PC-3 (cell line): ENCODE measurements around the gene TRIM42. TPM values are rescaled to one million over a fixed set of nuclear protein-coding genes. Genes with fewer than 3 reads are reported as not detected.
A peak's percentile ranks its signal among the peaks of the same experiment; 100 is the strongest.

Experiments used
- ATAC-seq: fragments of 200-7000 bp; cut with Tn5 transposase; 2 replicates; pipeline ENCODE4 v1.9.1; 2020; ENCODE audit warnings: mild to moderate bottlenecking, moderate library complexity
- BruUV-seq: library from RNA; stranded (reverse); fragments of 400-500 nt; replicated peaks from 2 replicates; lab custom pipeline; 2021; lab: Mats Ljungman, UMichigan
- CTCF ChIA-PET: fragments of 300-600 bp; sonication (Branson Sonifier 250); formaldehyde crosslinking; loops from one replicate; lab custom pipeline; 2022; ENCODE audit warnings: antibody characterized with exemption; lab: Charles Lee
- POLR2A ChIA-PET: fragments of 300-600 bp; sonication (Branson Sonifier 250); formaldehyde crosslinking; loops from one replicate; lab custom pipeline; 2022; ENCODE audit warnings: antibody characterized with exemption; ENCODE audit not compliant: unreplicated experiment; lab: Charles Lee
- DNase-seq: peaks from one replicate; pipeline ENCODE4 v3.0.0-alpha.2; 2015
- H2AFZ ChIP-seq: fragments of 300-600 bp; sonication (generic); 2 replicates; pipeline ENCODE4 v1.6.0; 2016; ENCODE audit warnings: antibody characterized with exemption, low read length
- H3F3A ChIP-seq: fragments of 300-600 bp; sonication (generic); one replicate; pipeline ENCODE4 v1.6.0; 2017; ENCODE audit warnings: antibody characterized with exemption, low read length, control low read depth, mild to moderate bottlenecking; ENCODE audit not compliant: unreplicated experiment
- H3K27ac ChIP-seq: fragments of 300-600 bp; sonication (generic); 2 replicates; pipeline ENCODE4 v1.5.1; 2016; ENCODE audit warnings: mild to moderate bottlenecking, low read length
- H3K27me3 ChIP-seq: fragments of 300-600 bp; sonication (generic); 2 replicates; pipeline ENCODE4 v1.6.1; 2016; ENCODE audit warnings: low read length, mixed read lengths
- H3K36me3 ChIP-seq: fragments of 300-600 bp; sonication (generic); 2 replicates; pipeline ENCODE4 v1.6.1; 2016; ENCODE audit warnings: low read depth, mixed run types, low read length, mixed read lengths
- H3K4me1 ChIP-seq: fragments of 300-600 bp; sonication (generic); 2 replicates; pipeline ENCODE4 v1.5.1; 2016; ENCODE audit warnings: low read length; ENCODE audit not compliant: insufficient read depth
- H3K4me2 ChIP-seq: fragments of 300-600 bp; sonication (generic); 2 replicates; pipeline ENCODE4 v1.6.0; 2016; ENCODE audit warnings: low read length
- H3K4me3 ChIP-seq: fragments of 300-600 bp; sonication (generic); 2 replicates; pipeline ENCODE4 v1.5.1; 2016; ENCODE audit warnings: mild to moderate bottlenecking, low read length, mixed read lengths
- H3K79me2 ChIP-seq: fragments of 300-600 bp; sonication (generic); 2 replicates; pipeline ENCODE4 v1.6.1; 2017; ENCODE audit warnings: low read length, mixed read lengths
- H3K9ac ChIP-seq: fragments of 300-600 bp; sonication (generic); 2 replicates; pipeline ENCODE4 v1.6.0; 2016; ENCODE audit warnings: mild to moderate bottlenecking, low read length
- H3K9me2 ChIP-seq: fragments of 300-600 bp; sonication (generic); replicated peaks from 2 replicates; pipeline ENCODE4 v1.6.1; 2016; ENCODE audit warnings: mixed run types, low read length, mixed read lengths
- H3K9me3 ChIP-seq: fragments of 300-600 bp; sonication (generic); 2 replicates; pipeline ENCODE4 v1.6.1; 2016; ENCODE audit warnings: low read length, mixed read lengths
- H4K20me1 ChIP-seq: fragments of 300-600 bp; sonication (generic); 2 replicates; pipeline ENCODE4 v1.6.1; 2016; ENCODE audit warnings: low read length, mixed read lengths
- EZH2 ChIP-seq: fragments of 300-600 bp; sonication (generic); IDR thresholded peaks from one replicate; pipeline ENCODE4 v1.6.1; 2017; ENCODE audit warnings: antibody characterized with exemption, mild to moderate bottlenecking, low read length; ENCODE audit not compliant: unreplicated experiment
- EZH2phosphoT487 ChIP-seq: fragments of 300-600 bp; sonication (generic); IDR thresholded peaks from 2 replicates; pipeline ENCODE4 v1.6.1; 2018; ENCODE audit warnings: mild to moderate bottlenecking, antibody characterized with exemption, low read length, borderline replicate concordance
- intact Hi-C: fragments of 100-400 bp; cut with micrococcal nuclease; formaldehyde crosslinking; loops from 2 replicates; pipeline ENCODE4 v1.9.0; 2023
- total RNA-seq: library from RNA; depleted of rRNA; stranded (reverse); fragments of >200 nt; gene quantifications from 2 replicates; pipeline ENCODE4 v1.2.3, GENCODE V29; 2014
- TF ChIP-seq, protein P1 (sequence below): fragments of 300-600 bp; sonication (generic); conservative IDR thresholded peaks from 2 replicates; pipeline ENCODE4 v1.5.1; 2017; ENCODE audit warnings: antibody characterized with exemption, low read depth, mild to moderate bottlenecking, low read length

The TRIM42 gene
- total RNA-seq, 1 experiment from 2014 or later: not detected

DNA sequence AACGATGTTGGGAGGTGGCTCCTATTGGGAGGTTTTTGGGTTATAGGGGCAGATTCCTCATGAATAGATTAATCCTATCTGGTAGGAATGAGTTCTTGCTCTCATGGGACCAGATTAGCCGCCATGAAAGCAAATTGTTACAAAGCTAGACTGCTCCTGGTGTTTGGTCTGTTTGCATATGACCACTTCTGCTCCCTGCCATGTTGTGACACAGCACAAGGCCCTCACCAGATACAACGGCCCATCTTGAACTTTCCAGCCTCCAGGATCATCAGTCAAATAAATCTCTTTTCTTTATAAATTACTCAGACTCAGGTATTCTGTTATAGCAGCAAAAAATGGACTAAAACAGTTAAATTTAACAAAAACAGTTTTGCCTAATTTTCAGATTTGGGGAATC is 34.4 kb downstream of the TRIM42 start:
- H3K9me2 ChIP-seq: no peaks in the 10 kb centered on the region
- DNase-seq (no peak), ATAC-seq (no peak)
- no peak overlapping the region for H2AFZ ChIP-seq
- no peaks in the 10 kb centered on the region for H4K20me1 ChIP-seq
- no peaks in the 10 kb centered on the region for H3K27me3 ChIP-seq
- ChIA-PET CTCF (no interaction called here), POLR2A (no interaction called here)
- H3K4me1 ChIP-seq: no peaks in the 10 kb centered on the region
- H3K27ac ChIP-seq: no peak overlapping the region
- no peaks in the 10 kb centered on the region for H3K9me3 ChIP-seq
- H3K36me3 ChIP-seq: no peaks in the 10 kb centered on the region
- no peak overlapping the region for H3K4me3 ChIP-seq
- intact Hi-C loops: no loop called here
- no peak overlapping the region for H3K4me2 ChIP-seq
- H3K9ac ChIP-seq: no peak overlapping the region
- H3F3A ChIP-seq: no peaks in the 10 kb centered on the region
- no TSS peak for BruUV-seq
- no peaks in the 10 kb centered on the region for H3K79me2 ChIP-seq
- TF ChIP-seq EZH2phosphoT487 (no peak), EZH2 (no peak)
- TF ChIP-seq, protein P1, sequence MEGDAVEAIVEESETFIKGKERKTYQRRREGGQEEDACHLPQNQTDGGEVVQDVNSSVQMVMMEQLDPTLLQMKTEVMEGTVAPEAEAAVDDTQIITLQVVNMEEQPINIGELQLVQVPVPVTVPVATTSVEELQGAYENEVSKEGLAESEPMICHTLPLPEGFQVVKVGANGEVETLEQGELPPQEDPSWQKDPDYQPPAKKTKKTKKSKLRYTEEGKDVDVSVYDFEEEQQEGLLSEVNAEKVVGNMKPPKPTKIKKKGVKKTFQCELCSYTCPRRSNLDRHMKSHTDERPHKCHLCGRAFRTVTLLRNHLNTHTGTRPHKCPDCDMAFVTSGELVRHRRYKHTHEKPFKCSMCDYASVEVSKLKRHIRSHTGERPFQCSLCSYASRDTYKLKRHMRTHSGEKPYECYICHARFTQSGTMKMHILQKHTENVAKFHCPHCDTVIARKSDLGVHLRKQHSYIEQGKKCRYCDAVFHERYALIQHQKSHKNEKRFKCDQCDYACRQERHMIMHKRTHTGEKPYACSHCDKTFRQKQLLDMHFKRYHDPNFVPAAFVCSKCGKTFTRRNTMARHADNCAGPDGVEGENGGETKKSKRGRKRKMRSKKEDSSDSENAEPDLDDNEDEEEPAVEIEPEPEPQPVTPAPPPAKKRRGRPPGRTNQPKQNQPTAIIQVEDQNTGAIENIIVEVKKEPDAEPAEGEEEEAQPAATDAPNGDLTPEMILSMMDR: no peak

DNA sequence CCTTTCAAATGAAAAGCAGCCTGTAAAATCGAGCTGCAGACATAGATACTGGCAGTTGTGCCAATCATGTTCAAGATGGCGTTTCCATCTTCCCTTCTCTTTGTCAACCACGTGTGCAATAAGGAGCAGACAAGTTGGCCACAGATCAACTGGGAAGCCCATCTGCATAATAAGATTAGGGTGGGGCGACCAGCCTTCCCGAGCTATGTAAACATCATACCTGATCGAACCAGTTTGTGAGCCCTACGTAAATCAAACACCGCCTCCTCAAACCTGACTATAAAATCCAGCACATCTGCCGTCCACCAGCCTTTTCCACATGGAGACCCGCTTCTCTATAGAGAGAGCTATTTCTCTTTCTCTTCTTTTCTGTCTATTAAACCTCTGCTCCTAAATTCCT is 37.2 kb downstream of the TRIM42 start:
- DNase-seq (peak; percentile 30), ATAC-seq (no peak)
- Histone ChIP-seq H3K27ac (no peak overlapping the region), H3K4me1 (no peaks in the 10 kb centered on the region), H3K36me3 (no peaks in the 10 kb centered on the region), H3K9me3 (no peaks in the 10 kb centered on the region), H3F3A (no peaks in the 10 kb centered on the region), H4K20me1 (no peaks in the 10 kb centered on the region), H3K79me2 (no peaks in the 10 kb centered on the region), H3K9ac (no peak overlapping the region), H2AFZ (peak overlapping the region; percentile 53; the same call in 1 of the 2 replicates), H3K9me2 (no peaks in the 10 kb centered on the region), H3K27me3 (no peaks in the 10 kb centered on the region), H3K4me3 (no peak overlapping the region), H3K4me2 (peak overlapping the region; percentile 46)
- TF ChIP-seq, protein P1: no peak
- TF ChIP-seq EZH2phosphoT487 (no peak), EZH2 (no peak)
- ChIA-PET POLR2A (no interaction called here), CTCF (no interaction called here)
- BruUV-seq: no TSS peak
- intact Hi-C loops: no loop called here

DNA sequence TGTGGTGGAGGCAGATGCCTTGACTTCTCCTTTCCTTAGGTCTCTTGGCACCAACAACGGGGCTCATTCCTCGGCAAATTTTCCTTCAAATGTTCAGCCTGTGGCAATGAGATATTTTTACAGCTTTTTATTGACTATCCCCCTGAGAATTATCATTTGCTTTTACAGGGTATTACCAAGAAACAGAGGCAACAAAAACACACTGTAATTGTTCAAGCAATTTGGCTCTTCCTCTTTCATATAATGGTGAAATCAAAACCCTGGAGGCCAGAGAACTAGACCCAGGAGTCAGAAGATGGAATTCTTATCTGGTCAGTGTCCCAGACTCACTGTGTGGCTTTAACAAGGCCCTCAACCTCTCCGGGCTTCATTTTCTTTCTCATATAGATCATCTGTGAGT is 40.1 kb downstream of the TRIM42 start:
- no peak overlapping the region for H3K4me2 ChIP-seq
- CTCF ChIA-PET: no interaction called here
- H3K79me2 ChIP-seq: no peaks in the 10 kb centered on the region
- no peaks in the 10 kb centered on the region for H3K4me1 ChIP-seq
- intact Hi-C loops: no loop called here
- H3K9me2 ChIP-seq: no peaks in the 10 kb centered on the region
- no peak overlapping the region for H2AFZ ChIP-seq
- H3K27ac ChIP-seq: no peak overlapping the region
- POLR2A ChIA-PET: no interaction called here
- DNase-seq (no peak), ATAC-seq (no peak)
- no peaks in the 10 kb centered on the region for H3K36me3 ChIP-seq
- no peak overlapping the region for H3K4me3 ChIP-seq
- no peak overlapping the region for H3K9ac ChIP-seq
- H3F3A ChIP-seq: no peaks in the 10 kb centered on the region
- TF ChIP-seq EZH2phosphoT487 (no peak), EZH2 (no peak)
- TF ChIP-seq, protein P1: no peak
- no TSS peak for BruUV-seq
- no peaks in the 10 kb centered on the region for H3K27me3 ChIP-seq
- no peaks in the 10 kb centered on the region for H3K9me3 ChIP-seq
- no peaks in the 10 kb centered on the region for H4K20me1 ChIP-seq
